Uterus (tissue), 2 donors: Measurements from ENCODE around the gene PHYHD1.

Experiments
- POLR2A ChIP-seq, 2 donors: fragments of 450-650 bp; IDR thresholded peaks; one replicate each; pipeline ENCODE4 v1.6.1; 2016; ENCODE audit warnings: antibody characterized with exemption in 2 of 2, mild to moderate bottlenecking in 1 of 2, moderate library complexity in 1 of 2
- TF ChIP-seq, protein P1 (sequence below), 4 experiments: fragments of 200-600 bp in 2 of 4; fragments of 450-650 bp in 2 of 4; sonication (generic) in 2 of 4; IDR thresholded peaks; one replicate each; pipeline ENCODE4 v1.5.1; 2016 to 2019; ENCODE audit warnings: antibody characterized with exemption in 4 of 4, mild to moderate bottlenecking in 2 of 4, moderate library complexity in 1 of 4

DNA sequence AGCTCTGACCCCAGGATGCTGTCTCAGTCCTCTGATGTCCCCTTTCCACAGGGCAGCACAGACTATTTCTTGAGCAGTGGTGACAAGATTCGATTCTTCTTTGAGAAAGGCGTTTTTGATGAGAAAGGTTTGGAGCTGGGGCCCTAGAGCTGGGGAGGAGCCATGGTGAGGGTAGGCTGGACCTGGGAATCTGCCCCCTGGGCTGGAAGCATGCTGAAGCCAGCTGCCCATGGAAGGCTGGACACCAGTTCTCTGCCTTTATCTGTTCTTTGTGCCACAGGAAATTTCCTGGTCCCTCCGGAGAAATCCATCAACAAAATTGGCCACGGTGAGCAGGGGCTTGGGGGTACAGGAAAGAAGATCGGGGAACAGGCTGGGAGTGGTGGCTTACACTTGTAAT is 12.9 kb downstream of the PHYHD1 start:
- TF ChIP-seq, protein P1, sequence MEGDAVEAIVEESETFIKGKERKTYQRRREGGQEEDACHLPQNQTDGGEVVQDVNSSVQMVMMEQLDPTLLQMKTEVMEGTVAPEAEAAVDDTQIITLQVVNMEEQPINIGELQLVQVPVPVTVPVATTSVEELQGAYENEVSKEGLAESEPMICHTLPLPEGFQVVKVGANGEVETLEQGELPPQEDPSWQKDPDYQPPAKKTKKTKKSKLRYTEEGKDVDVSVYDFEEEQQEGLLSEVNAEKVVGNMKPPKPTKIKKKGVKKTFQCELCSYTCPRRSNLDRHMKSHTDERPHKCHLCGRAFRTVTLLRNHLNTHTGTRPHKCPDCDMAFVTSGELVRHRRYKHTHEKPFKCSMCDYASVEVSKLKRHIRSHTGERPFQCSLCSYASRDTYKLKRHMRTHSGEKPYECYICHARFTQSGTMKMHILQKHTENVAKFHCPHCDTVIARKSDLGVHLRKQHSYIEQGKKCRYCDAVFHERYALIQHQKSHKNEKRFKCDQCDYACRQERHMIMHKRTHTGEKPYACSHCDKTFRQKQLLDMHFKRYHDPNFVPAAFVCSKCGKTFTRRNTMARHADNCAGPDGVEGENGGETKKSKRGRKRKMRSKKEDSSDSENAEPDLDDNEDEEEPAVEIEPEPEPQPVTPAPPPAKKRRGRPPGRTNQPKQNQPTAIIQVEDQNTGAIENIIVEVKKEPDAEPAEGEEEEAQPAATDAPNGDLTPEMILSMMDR (IDR thresholded peaks at IDR 0.05), result no peak
- TF ChIP-seq POLR2A (IDR thresholded peaks at IDR 0.05), result no peak
